ENCODE measurements around the gene STX11. TPM values are rescaled to one million over a fixed set of nuclear protein-coding genes. Genes with fewer than 3 reads are reported as not detected.
"Not testable (repeated sequence)": the region's sequence is repeated elsewhere in the genome, so short reads cannot be mapped to it uniquely, and the experiment has no call there.

STX11 gene
- total RNA-seq, 2 experiments from 2014 or later, result 17.2 to 17.5 TPM

- CTCF ChIA-PET, result interaction anchor here (1.3 to 1.4 kb wide), 2 partner anchors 21 to 89 kb away, joined by 4 read pairs; no protein-coding TSS in a partner anchor
- DNase-seq, result no peak
- Mint-ChIP-seq H3K4me1 (ENCODE audit: low read depth) (peaks cover 32% of the 10 kb centered on the region), H3K27me3 (ENCODE audit: low read depth) (peaks cover 2% of the 10 kb centered on the region), H3K4me3 (no peak overlapping the region), H3K27ac (no peak overlapping the region), H3K9me3 (no peaks in the 10 kb centered on the region), H3K36me3 (ENCODE audit: low read depth) (no peaks in the 10 kb centered on the region)
- intact Hi-C loops (cut with micrococcal nuclease), result no loop called here
Observed at GRCh38 chr6:144127097-144127496, 23.2 kb upstream of the STX11 start.

- Mint-ChIP-seq H3K9me3 (no peaks in the 10 kb centered on the region), H3K27ac (no peak overlapping the region), H3K27me3 (ENCODE audit: low read depth) (peaks cover 2% of the 10 kb centered on the region), H3K4me1 (ENCODE audit: low read depth) (peaks cover 49% of the 10 kb centered on the region), H3K4me3 (no peak overlapping the region), H3K36me3 (ENCODE audit: low read depth) (no peaks in the 10 kb centered on the region)
- CTCF ChIA-PET, result interaction anchor here (1.1 to 1.6 kb wide), 2 partner anchors 15 to 90 kb away, joined by 3 to 6 read pairs; no protein-coding TSS in a partner anchor
- no peak for DNase-seq
- intact Hi-C loops (cut with micrococcal nuclease), result no loop called here
Observed at GRCh38 chr6:144129469-144129868, 20.8 kb upstream of the STX11 start.

- Mint-ChIP-seq H3K27ac (peak overlapping the region; percentile 92), H3K4me1 (ENCODE audit: low read depth) (peaks cover 52% of the 10 kb centered on the region), H3K27me3 (ENCODE audit: low read depth) (peaks cover 3% of the 10 kb centered on the region), H3K4me3 (peak overlapping the region; percentile 57), H3K9me3 (no peaks in the 10 kb centered on the region), H3K36me3 (ENCODE audit: low read depth) (no peaks in the 10 kb centered on the region)
- intact Hi-C loops (cut with micrococcal nuclease), result loop anchor here (1.0 kb wide), 11 partner anchors 11 to 466 kb away; partner anchors contain the start of genes SF3B5 and UTRN
- CTCF ChIA-PET, result interaction anchor here (1.1 to 1.2 kb wide), 3 partner anchors 13 to 88 kb away, joined by 3 to 6 read pairs (median 5); no protein-coding TSS in a partner anchor
- DNase-seq, result no peak
Observed at GRCh38 chr6:144131248-144131709, 19.0 kb upstream of the STX11 start.

GRCh38 chr6:144132167-144132690, 18.1 kb upstream of the STX11 start:
- H3K36me3 Mint-ChIP-seq (ENCODE audit: low read depth); H3K27me3 Mint-ChIP-seq (ENCODE audit: low read depth); intact Hi-C loops (cut with micrococcal nuclease); H3K27ac Mint-ChIP-seq; H3K4me3 Mint-ChIP-seq; DNase-seq; H3K9me3 Mint-ChIP-seq: not testable (repeated sequence)
- CTCF ChIA-PET, result interaction anchor here (1.2 kb wide), 1 partner anchor 20 kb away, joined by 3 read pairs; no protein-coding TSS in a partner anchor
- peaks cover 52% of the 10 kb centered on the region for H3K4me1 Mint-ChIP-seq (ENCODE audit: low read depth)

- Mint-ChIP-seq H3K9me3 (no peaks in the 10 kb centered on the region), H3K36me3 (ENCODE audit: low read depth) (no peaks in the 10 kb centered on the region)
- CTCF ChIA-PET, result no interaction called here
Observed at GRCh38 chr6:144133225-144133821, 17.0 kb upstream of the STX11 start.

GRCh38 chr6:144134176-144134575, 16.1 kb upstream of the STX11 start:
- Mint-ChIP-seq H3K36me3 (ENCODE audit: low read depth) (no peaks in the 10 kb centered on the region), H3K27ac (no peak overlapping the region), H3K4me1 (ENCODE audit: low read depth) (peaks cover 45% of the 10 kb centered on the region), H3K27me3 (ENCODE audit: low read depth) (peaks cover 3% of the 10 kb centered on the region), H3K4me3 (no peak overlapping the region), H3K9me3 (no peaks in the 10 kb centered on the region)
- DNase-seq, result no peak
- CTCF ChIA-PET, result interaction anchor here (0.5 kb wide), 1 partner anchor 135 kb away, joined by 4 read pairs; no protein-coding TSS in a partner anchor
- intact Hi-C loops (cut with micrococcal nuclease), result no loop called here

More at GRCh38 chr6:144133225-144133821, 17.0 kb upstream of the STX11 start:
- Mint-ChIP-seq H3K27me3 (ENCODE audit: low read depth) (peaks cover 4% of the 10 kb centered on the region), H3K27ac (no peak overlapping the region), H3K4me1 (ENCODE audit: low read depth) (peaks cover 51% of the 10 kb centered on the region), H3K4me3 (no peak overlapping the region)
- DNase-seq, result no peak
- intact Hi-C loops (cut with micrococcal nuclease), result no loop called here

- Mint-ChIP-seq H3K4me1 (ENCODE audit: low read depth) (peaks cover 39% of the 10 kb centered on the region), H3K4me3 (no peak overlapping the region), H3K9me3 (no peaks in the 10 kb centered on the region), H3K27me3 (ENCODE audit: low read depth) (peaks cover 3% of the 10 kb centered on the region), H3K36me3 (ENCODE audit: low read depth) (no peaks in the 10 kb centered on the region), H3K27ac (no peak overlapping the region)
- no peak for DNase-seq
- CTCF ChIA-PET, result interaction anchor here (0.5 to 0.8 kb wide), 2 partner anchors 30 to 134 kb away, joined by 3 to 4 read pairs; no protein-coding TSS in a partner anchor
- intact Hi-C loops (cut with micrococcal nuclease), result no loop called here
Observed at GRCh38 chr6:144134737-144135136, 15.6 kb upstream of the STX11 start.

- H3K27me3 Mint-ChIP-seq (ENCODE audit: low read depth), result peaks cover 3% of the 10 kb centered on the region
- H3K36me3 Mint-ChIP-seq (ENCODE audit: low read depth), result no peaks in the 10 kb centered on the region
- DNase-seq, result no peak
- H3K27ac Mint-ChIP-seq, result no peak overlapping the region
- peaks cover 8% of the 10 kb centered on the region for H3K4me1 Mint-ChIP-seq (ENCODE audit: low read depth)
- CTCF ChIA-PET, result no interaction called here
- no peak overlapping the region for H3K4me3 Mint-ChIP-seq
- intact Hi-C loops (cut with micrococcal nuclease), result no loop called here
- no peaks in the 10 kb centered on the region for H3K9me3 Mint-ChIP-seq
Observed at GRCh38 chr6:144138542-144138941, 11.8 kb upstream of the STX11 start.

GRCh38 chr6:144139817-144140216, 10.5 kb upstream of the STX11 start:
- CTCF ChIA-PET, result no interaction called here
- no peaks in the 10 kb centered on the region for H3K36me3 Mint-ChIP-seq (ENCODE audit: low read depth)
- H3K27me3 Mint-ChIP-seq (ENCODE audit: low read depth), result peaks cover 3% of the 10 kb centered on the region
- no peaks in the 10 kb centered on the region for H3K9me3 Mint-ChIP-seq
- intact Hi-C loops (cut with micrococcal nuclease), result no loop called here
- H3K27ac Mint-ChIP-seq, result no peak overlapping the region
- H3K4me1 Mint-ChIP-seq (ENCODE audit: low read depth), result peaks cover 2% of the 10 kb centered on the region
- H3K4me3 Mint-ChIP-seq, result no peak overlapping the region
- DNase-seq, result no peak

- no peak for DNase-seq
- H3K4me1 Mint-ChIP-seq (ENCODE audit: low read depth), result no peaks in the 10 kb centered on the region
- no peak overlapping the region for H3K27ac Mint-ChIP-seq
- peaks cover 3% of the 10 kb centered on the region for H3K27me3 Mint-ChIP-seq (ENCODE audit: low read depth)
- H3K4me3 Mint-ChIP-seq, result no peak overlapping the region
- CTCF ChIA-PET, result no interaction called here
- H3K9me3 Mint-ChIP-seq, result no peaks in the 10 kb centered on the region
- no peaks in the 10 kb centered on the region for H3K36me3 Mint-ChIP-seq (ENCODE audit: low read depth)
- intact Hi-C loops (cut with micrococcal nuclease), result no loop called here
Observed at GRCh38 chr6:144140867-144141266, 9.4 kb upstream of the STX11 start.

- intact Hi-C loops (cut with micrococcal nuclease), result no loop called here
- DNase-seq, result no peak
- CTCF ChIA-PET, result no interaction called here
- no peaks in the 10 kb centered on the region for H3K4me1 Mint-ChIP-seq (ENCODE audit: low read depth)
- H3K4me3 Mint-ChIP-seq, result no peak overlapping the region
- H3K9me3 Mint-ChIP-seq, result no peaks in the 10 kb centered on the region
- no peaks in the 10 kb centered on the region for H3K36me3 Mint-ChIP-seq (ENCODE audit: low read depth)
- no peak overlapping the region for H3K27ac Mint-ChIP-seq
- H3K27me3 Mint-ChIP-seq (ENCODE audit: low read depth), result no peaks in the 10 kb centered on the region
Observed at GRCh38 chr6:144141470-144141869, 8.8 kb upstream of the STX11 start.

GRCh38 chr6:144143106-144143505, 7.2 kb upstream of the STX11 start:
- no peaks in the 10 kb centered on the region for H3K4me1 Mint-ChIP-seq (ENCODE audit: low read depth)
- no peak for DNase-seq
- H3K4me3 Mint-ChIP-seq, result no peak overlapping the region
- CTCF ChIA-PET, result interaction anchor here (1.2 kb wide), 1 partner anchor 38 kb away, joined by 6 read pairs; no protein-coding TSS in a partner anchor
- intact Hi-C loops (cut with micrococcal nuclease), result no loop called here
- H3K27ac Mint-ChIP-seq, result no peak overlapping the region
- no peaks in the 10 kb centered on the region for H3K36me3 Mint-ChIP-seq (ENCODE audit: low read depth)
- H3K9me3 Mint-ChIP-seq, result no peaks in the 10 kb centered on the region
- H3K27me3 Mint-ChIP-seq (ENCODE audit: low read depth), result no peaks in the 10 kb centered on the region

GRCh38 chr6:144143878-144144277, 6.4 kb upstream of the STX11 start:
- intact Hi-C loops (cut with micrococcal nuclease), result no loop called here
- Mint-ChIP-seq H3K27me3 (ENCODE audit: low read depth) (no peaks in the 10 kb centered on the region), H3K4me3 (no peak overlapping the region), H3K27ac (no peak overlapping the region), H3K9me3 (no peaks in the 10 kb centered on the region), H3K36me3 (ENCODE audit: low read depth) (no peaks in the 10 kb centered on the region), H3K4me1 (ENCODE audit: low read depth) (no peaks in the 10 kb centered on the region)
- CTCF ChIA-PET, result interaction anchor here (1.1 to 1.6 kb wide), 2 partner anchors 13 to 14 kb away, joined by 3 to 5 read pairs; no protein-coding TSS in a partner anchor
- no peak for DNase-seq

Data from activated naive CD4-positive, alpha-beta T cell treated with anti-CD3 and anti-CD28 coated beads for 36 hours (primary cell).